Left ventricle myocardium inferior (tissue), 1 donor: Measurements from ENCODE around the gene KRTAP5-11. TPM values are rescaled to one million over a fixed set of nuclear protein-coding genes. Genes with fewer than 3 reads are reported as not detected.

Experiments
- DNase-seq: peaks from one replicate; pipeline ENCODE4 v3.0.0-alpha.2; 2020
- H3K27ac ChIP-seq: fragments of 200-600 bp; replicated peaks from 2 replicates; pipeline ENCODE4 v1.8.0; 2021
- H3K27me3 ChIP-seq: fragments of 200-600 bp; 2 replicates; pipeline ENCODE4 v1.8.0; 2021; ENCODE audit warnings: low read depth
- H3K36me3 ChIP-seq: fragments of 200-600 bp; 2 replicates; pipeline ENCODE4 v1.8.0; 2021
- H3K4me1 ChIP-seq: fragments of 200-600 bp; 2 replicates; pipeline ENCODE4 v1.8.0; 2021
- H3K4me3 ChIP-seq: fragments of 200-600 bp; 2 replicates; pipeline ENCODE4 v1.8.0; 2021; ENCODE audit warnings: mild to moderate bottlenecking, moderate library complexity
- H3K9me3 ChIP-seq: fragments of 200-600 bp; replicated peaks from 2 replicates; pipeline ENCODE4 v1.8.0; 2021
- CTCF ChIP-seq: fragments of 200-600 bp; IDR thresholded peaks from 2 replicates; pipeline ENCODE4 v1.8.0; 2021; ENCODE audit warnings: antibody characterized with exemption, mild to moderate bottlenecking, borderline replicate concordance
- intact Hi-C: fragments of 100-400 bp; cut with micrococcal nuclease; formaldehyde crosslinking; loops from one replicate; pipeline ENCODE4 v1.11.0; 2022
- total RNA-seq: library from RNA; stranded (reverse); fragmentation: NEBNext Ultra II Directional; extraction: Animal tissue kit (Norgen Biotek cat#: 25700); gene quantifications from one replicate; pipeline ENCODE4 v1.2.1, GENCODE V29; 2021
- donor health status: DM: no; HTN: yes; CAD: no; lungs with severe emphysema.

KRTAP5-11 gene
- total RNA-seq, 1 donor from 2014 or later, result not detected

DNA sequence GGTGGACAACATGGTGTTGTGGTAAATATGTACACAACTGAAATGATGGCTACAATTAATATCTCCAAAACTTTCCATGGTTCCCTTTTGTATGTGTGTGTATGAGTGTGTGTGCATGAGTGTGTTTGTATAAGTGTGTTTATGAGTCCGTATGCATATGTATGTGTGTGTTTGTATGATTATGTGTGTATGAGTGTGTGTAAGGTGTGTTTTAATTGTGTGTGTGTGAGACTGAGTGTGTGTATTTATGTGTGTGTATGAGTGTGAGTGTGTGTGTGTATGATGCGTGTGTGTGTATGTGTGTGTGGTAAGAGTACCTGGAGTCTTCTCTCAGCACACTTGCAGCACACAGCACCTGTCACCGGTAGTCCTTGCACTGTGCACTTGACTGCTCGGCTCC lies 26.7 kb downstream of the KRTAP5-11 start:
- Histone ChIP-seq H3K36me3 (no peaks in the 10 kb centered on the region), H3K9me3 (peaks cover 5% of the 10 kb centered on the region), H3K27me3 (peaks cover 19% of the 10 kb centered on the region), H3K4me3 (no peak overlapping the region), H3K27ac (no peak overlapping the region), H3K4me1 (no peaks in the 10 kb centered on the region)
- no peak for DNase-seq
- TF ChIP-seq CTCF, result no peak
- intact Hi-C loops, result no loop called here

- Histone ChIP-seq H3K4me1 (no peaks in the 10 kb centered on the region), H3K27me3 (peaks cover 19% of the 10 kb centered on the region), H3K27ac (no peak overlapping the region), H3K36me3 (no peaks in the 10 kb centered on the region), H3K4me3 (no peak overlapping the region), H3K9me3 (peaks cover 4% of the 10 kb centered on the region)
- no peak for TF ChIP-seq CTCF
- no peak for DNase-seq
- intact Hi-C loops, result no loop called here
Observed at GRCh38 chr11:71555508-71555907, 27.2 kb downstream of the KRTAP5-11 start.

DNA sequence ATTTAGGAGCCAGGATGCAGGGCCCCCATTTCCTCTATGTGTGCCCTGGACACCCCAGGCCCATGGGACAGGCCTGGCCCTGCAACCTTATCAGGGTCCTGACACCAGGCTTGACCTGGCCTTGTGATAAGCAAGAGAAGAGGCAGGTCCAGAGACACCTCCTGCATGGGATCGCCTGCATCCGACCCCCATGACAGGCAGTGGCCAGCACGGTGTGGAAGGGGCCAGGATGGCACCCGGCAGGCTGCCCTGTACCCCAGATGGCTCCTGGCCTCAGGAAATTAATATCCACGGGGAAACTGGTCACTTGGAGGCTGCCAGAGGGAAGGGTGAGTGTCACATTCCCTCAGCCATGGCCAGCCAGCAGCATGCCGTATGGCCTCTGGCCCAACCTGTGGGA lies 27.7 kb downstream of the KRTAP5-11 start:
- H3K27me3 ChIP-seq, result peaks cover 19% of the 10 kb centered on the region
- no peak for DNase-seq
- no peak overlapping the region for H3K27ac ChIP-seq
- H3K36me3 ChIP-seq, result no peaks in the 10 kb centered on the region
- intact Hi-C loops, result no loop called here
- no peaks in the 10 kb centered on the region for H3K9me3 ChIP-seq
- H3K4me3 ChIP-seq, result no peak overlapping the region
- H3K4me1 ChIP-seq, result no peaks in the 10 kb centered on the region
- no peak for TF ChIP-seq CTCF

- Histone ChIP-seq H3K27me3 (peaks cover 36% of the 10 kb centered on the region), H3K4me3 (no peak overlapping the region), H3K9me3 (no peaks in the 10 kb centered on the region), H3K27ac (no peak overlapping the region), H3K4me1 (peaks cover 9% of the 10 kb centered on the region), H3K36me3 (no peaks in the 10 kb centered on the region)
- intact Hi-C loops, result no loop called here
- DNase-seq, result no peak
- TF ChIP-seq CTCF, result no peak
Observed at GRCh38 chr11:71551711-71552110, 31.0 kb downstream of the KRTAP5-11 start.

DNA sequence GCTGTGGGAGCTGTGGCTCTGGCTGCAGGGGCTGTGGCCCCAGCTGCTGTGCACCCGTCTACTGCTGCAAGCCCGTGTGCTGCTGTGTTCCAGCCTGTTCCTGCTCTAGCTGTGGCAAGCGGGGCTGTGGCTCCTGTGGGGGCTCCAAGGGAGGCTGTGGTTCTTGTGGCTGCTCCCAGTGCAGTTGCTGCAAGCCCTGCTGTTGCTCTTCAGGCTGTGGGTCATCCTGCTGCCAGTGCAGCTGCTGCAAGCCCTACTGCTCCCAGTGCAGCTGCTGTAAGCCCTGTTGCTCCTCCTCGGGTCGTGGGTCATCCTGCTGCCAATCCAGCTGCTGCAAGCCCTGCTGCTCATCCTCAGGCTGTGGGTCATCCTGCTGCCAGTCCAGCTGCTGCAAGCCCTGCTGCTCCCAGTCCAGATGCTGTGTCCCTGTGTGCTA lies 33.9 kb downstream of the KRTAP5-11 start:
- H3K36me3 ChIP-seq, result no peaks in the 10 kb centered on the region
- H3K4me3 ChIP-seq, result no peak overlapping the region
- intact Hi-C loops, result no loop called here
- no peak overlapping the region for H3K27ac ChIP-seq
- H3K9me3 ChIP-seq, result no peaks in the 10 kb centered on the region
- DNase-seq, result no peak
- no peak for TF ChIP-seq CTCF
- H3K27me3 ChIP-seq, result peaks cover 33% of the 10 kb centered on the region
- peaks cover 9% of the 10 kb centered on the region for H3K4me1 ChIP-seq

- Histone ChIP-seq H3K4me3 (no peak within 1 kb of the TSS), H3K4me1 (peaks cover 9% of the 10 kb centered on the region), H3K9me3 (no peaks in the 10 kb centered on the region), H3K36me3 (no peaks in the 10 kb centered on the region), H3K27me3 (peaks cover 34% of the 10 kb centered on the region), H3K27ac (no peak within 1 kb of the TSS)
- no peak for DNase-seq
- intact Hi-C loops, result no loop called here
- no peak for TF ChIP-seq CTCF
Observed at GRCh38 chr11:71548120-71548519, 34.6 kb downstream of the KRTAP5-11 start, which contains the start of gene KRTAP5-9. Gene KRTAP5-9 (plus strand): TSS chr11:71548420. CDS start chr11:71548658, 238 bp downstream.
